Measurements from ENCODE around the gene B4GALT5.

DNA sequence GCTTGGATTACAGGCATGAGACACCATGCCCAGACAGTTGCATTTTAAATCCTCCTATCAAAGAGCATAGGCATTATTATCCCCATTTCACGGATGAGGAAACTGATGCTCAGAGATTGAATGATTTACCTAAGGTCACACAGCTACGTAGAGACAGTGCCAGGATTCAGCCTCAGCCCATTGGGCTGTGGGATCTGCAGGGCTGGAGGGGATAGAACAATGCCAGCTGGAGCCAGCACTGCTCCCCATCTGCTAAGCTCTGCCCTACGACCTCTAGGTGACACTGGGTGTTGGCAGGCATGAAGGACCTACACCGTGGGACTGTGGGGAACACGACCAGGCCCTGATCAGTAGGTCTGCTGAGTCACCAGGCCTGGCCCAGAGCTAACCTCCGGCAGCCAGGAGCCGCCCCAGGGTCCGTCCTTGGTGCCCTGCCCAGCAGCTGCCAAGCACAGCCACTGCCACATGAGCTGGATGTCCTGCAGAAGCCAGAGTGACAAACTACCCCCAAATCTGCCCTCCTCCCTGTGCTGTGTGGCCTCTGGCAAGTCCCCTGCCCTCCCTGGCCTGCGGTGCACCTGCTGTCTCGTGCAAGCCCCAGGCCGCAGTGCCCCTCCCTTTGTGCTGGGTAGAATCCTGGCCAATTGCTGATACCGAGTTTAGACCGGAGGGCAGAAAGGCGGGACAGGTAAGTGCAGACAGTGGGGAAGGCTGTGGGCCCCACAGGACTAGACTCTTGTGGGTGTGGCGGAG, 98.1 kb downstream of the B4GALT5 start:
- TF ChIP-seq, protein P1, sequence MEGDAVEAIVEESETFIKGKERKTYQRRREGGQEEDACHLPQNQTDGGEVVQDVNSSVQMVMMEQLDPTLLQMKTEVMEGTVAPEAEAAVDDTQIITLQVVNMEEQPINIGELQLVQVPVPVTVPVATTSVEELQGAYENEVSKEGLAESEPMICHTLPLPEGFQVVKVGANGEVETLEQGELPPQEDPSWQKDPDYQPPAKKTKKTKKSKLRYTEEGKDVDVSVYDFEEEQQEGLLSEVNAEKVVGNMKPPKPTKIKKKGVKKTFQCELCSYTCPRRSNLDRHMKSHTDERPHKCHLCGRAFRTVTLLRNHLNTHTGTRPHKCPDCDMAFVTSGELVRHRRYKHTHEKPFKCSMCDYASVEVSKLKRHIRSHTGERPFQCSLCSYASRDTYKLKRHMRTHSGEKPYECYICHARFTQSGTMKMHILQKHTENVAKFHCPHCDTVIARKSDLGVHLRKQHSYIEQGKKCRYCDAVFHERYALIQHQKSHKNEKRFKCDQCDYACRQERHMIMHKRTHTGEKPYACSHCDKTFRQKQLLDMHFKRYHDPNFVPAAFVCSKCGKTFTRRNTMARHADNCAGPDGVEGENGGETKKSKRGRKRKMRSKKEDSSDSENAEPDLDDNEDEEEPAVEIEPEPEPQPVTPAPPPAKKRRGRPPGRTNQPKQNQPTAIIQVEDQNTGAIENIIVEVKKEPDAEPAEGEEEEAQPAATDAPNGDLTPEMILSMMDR (IDR thresholded peaks at IDR 0.05): peak in 1 of 7 experiments; percentile 28
- no peak for TF ChIP-seq POLR2A (IDR thresholded peaks at IDR 0.05)

Data from body of pancreas (tissue), 4 donors.